Esophagus muscularis mucosa (tissue), 3 donors: Measurements from ENCODE around the gene CEP290.

Source experiments
- CTCF ChIP-seq, 3 experiments: fragments of 200-600 bp in 2 of 3; fragments of 450-650 bp in 1 of 3; sonication (generic) in 2 of 3; IDR thresholded peaks; one replicate each; pipeline ENCODE4 v1.5.1; 2017 to 2019; ENCODE audit warnings: antibody characterized with exemption in 3 of 3, mild to moderate bottlenecking in 2 of 3, moderate library complexity in 1 of 3
- POLR2A ChIP-seq: fragments of 450-650 bp; IDR thresholded peaks from one replicate; pipeline ENCODE4 v1.6.1; 2017; ENCODE audit warnings: antibody characterized with exemption, moderate library complexity, mild to moderate bottlenecking, low read depth

GRCh38 chr12:88056571-88056970 lies 85.3 kb downstream of the CEP290 start:
- TF ChIP-seq CTCF (IDR thresholded peaks at IDR 0.05), result no peak
- no peak for TF ChIP-seq POLR2A
